Measurements from ENCODE around the gene FXYD1. TPM values are rescaled to one million over a fixed set of nuclear protein-coding genes. Genes with fewer than 3 reads are reported as not detected.

FXYD1 gene
- total RNA-seq, 2 donors from 2014 or later: 7.7 to 30.3 TPM

GRCh38 chr19:35136231-35136630 lies 2.4 kb upstream of the FXYD1 start:
- no peak for ATAC-seq
- no peak for DNase-seq
- intact Hi-C loops (cut with DNase I, micrococcal nuclease): no loop called here

- peak; percentile 36 to 49 for DNase-seq
- no peak for ATAC-seq
- intact Hi-C loops (cut with DNase I, micrococcal nuclease): no loop called here
These were observed 1.5 kb upstream of the FXYD1 start for GRCh38 chr19:35136977-35137702.

- ATAC-seq (no peak), DNase-seq (peak; percentile 21 to 39)
- intact Hi-C loops (cut with DNase I, micrococcal nuclease): loop anchor here in 1 of 2 donors (10.0 kb wide), 2 partner anchors 76 to 134 kb away; no protein-coding TSS in a partner anchor
These were observed 1.8 kb downstream of the FXYD1 start for GRCh38 chr19:35140207-35140961.

- intact Hi-C loops (cut with DNase I, micrococcal nuclease): loop anchor here in 1 of 2 donors (10.0 kb wide), 2 partner anchors 76 to 134 kb away; no protein-coding TSS in a partner anchor
- peak; percentile 84 for ATAC-seq
- peak; percentile 93 to 96 for DNase-seq
These were observed 2.6 kb downstream of the FXYD1 start for GRCh38 chr19:35140962-35141836.

GRCh38 chr19:35141837-35142605 lies 3.4 kb downstream of the FXYD1 start:
- DNase-seq (peak in 1 of 2 donors; percentile 39), ATAC-seq (no peak)
- intact Hi-C loops (cut with DNase I, micrococcal nuclease): loop anchor here in 1 of 2 donors (10.0 kb wide), 2 partner anchors 77 to 133 kb away; no protein-coding TSS in a partner anchor

GRCh38 chr19:35142606-35143230 lies 4.1 kb downstream of the FXYD1 start:
- DNase-seq: peak; percentile 37 to 63
- no peak for ATAC-seq
- intact Hi-C loops (cut with DNase I, micrococcal nuclease): loop anchor here in 1 of 2 donors (10.0 kb wide), 2 partner anchors 78 to 132 kb away; no protein-coding TSS in a partner anchor

- intact Hi-C loops (cut with DNase I, micrococcal nuclease): loop anchor here in 1 of 2 donors (10.0 kb wide), 2 partner anchors 78 to 132 kb away; no protein-coding TSS in a partner anchor
- peak in 1 of 2 donors; percentile 40 for DNase-seq
These were observed 4.6 kb downstream of the FXYD1 start, which contains the start of gene FXYD7 for GRCh38 chr19:35143231-35143715. FXYD7 (plus strand) TSS chr19:35143255; CDS start chr19:35143334, 79 bp downstream.

GRCh38 chr19:35143818-35144217 lies 5.2 kb downstream of the FXYD1 start:
- no peak for DNase-seq
- ATAC-seq: no peak
- intact Hi-C loops (cut with DNase I, micrococcal nuclease): loop anchor here in 1 of 2 donors (10.0 kb wide), 2 partner anchors 79 to 131 kb away; no protein-coding TSS in a partner anchor

More at GRCh38 chr19:35143231-35143715, 4.6 kb downstream of the FXYD1 start, which contains the start of gene FXYD7:
- ATAC-seq: no peak

- ATAC-seq (no peak), DNase-seq (no peak)
- intact Hi-C loops (cut with DNase I, micrococcal nuclease): loop anchor here in 1 of 2 donors (10.0 kb wide), 2 partner anchors 79 to 131 kb away; no protein-coding TSS in a partner anchor
These were observed 5.6 kb downstream of the FXYD1 start for GRCh38 chr19:35144259-35144599.

- ATAC-seq (peak; percentile 42), DNase-seq (peak; percentile 80 to 89)
- intact Hi-C loops (cut with DNase I, micrococcal nuclease): loop anchor here in 1 of 2 donors (10.0 kb wide), 2 partner anchors 80 to 130 kb away; no protein-coding TSS in a partner anchor
These were observed 6.2 kb downstream of the FXYD1 start for GRCh38 chr19:35144600-35145436.

- intact Hi-C loops (cut with DNase I, micrococcal nuclease): loop anchor here in 1 of 2 donors (10.0 kb wide), 2 partner anchors 82 to 128 kb away; no protein-coding TSS in a partner anchor
- ATAC-seq (no peak), DNase-seq (no peak)
These were observed 8.3 kb downstream of the FXYD1 start for GRCh38 chr19:35146746-35147459.

- ATAC-seq: no peak
- no peak for DNase-seq
- intact Hi-C loops (cut with DNase I, micrococcal nuclease): loop anchor here in 1 of 2 donors (10.0 kb wide), 2 partner anchors 85 to 125 kb away; no protein-coding TSS in a partner anchor
These were observed 10.8 kb downstream of the FXYD1 start for GRCh38 chr19:35149463-35149862.

- intact Hi-C loops (cut with DNase I, micrococcal nuclease): no loop called here
- ATAC-seq: no peak
These were observed 11.8 kb downstream of the FXYD1 start for GRCh38 chr19:35150445-35150844.

GRCh38 chr19:35151273-35152065 lies 12.8 kb downstream of the FXYD1 start:
- intact Hi-C loops (cut with DNase I, micrococcal nuclease): no loop called here
- ATAC-seq: no peak
- no peak for DNase-seq

More at GRCh38 chr19:35150445-35150844, 11.8 kb downstream of the FXYD1 start:
- DNase-seq: no peak
